ENCODE measurements around the gene FMN1.

The FMN1 gene

GRCh38 chr15:32799936-32800535 lies 394.5 kb downstream of the FMN1 start:
- DNase-seq, result no peak

GRCh38 chr15:32796856-32797255 lies 397.7 kb downstream of the FMN1 start:
- DNase-seq, result no peak

GRCh38 chr15:32794973-32795372 lies 399.5 kb downstream of the FMN1 start:
- no peak for DNase-seq

DNA sequence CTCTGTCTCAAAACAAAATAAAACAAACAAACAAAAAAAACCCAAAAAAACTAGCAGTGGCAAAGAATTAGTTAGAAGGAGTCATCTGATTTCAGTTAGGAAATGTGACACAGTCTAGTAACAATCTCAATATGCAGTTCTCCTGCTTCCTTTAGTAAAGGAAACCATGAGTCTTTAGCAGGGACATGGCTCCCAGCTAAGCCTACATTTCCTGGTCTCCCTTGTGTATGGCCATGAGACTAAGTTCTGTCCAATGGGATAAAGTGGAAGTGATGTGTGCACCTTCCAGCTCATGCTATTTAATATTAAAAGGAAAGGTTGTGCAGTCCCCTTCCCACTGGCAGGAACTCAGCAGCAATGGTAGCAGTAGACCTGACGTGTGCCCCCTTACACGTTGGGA lies 402.1 kb downstream of the FMN1 start:
- no peak for DNase-seq

DNA sequence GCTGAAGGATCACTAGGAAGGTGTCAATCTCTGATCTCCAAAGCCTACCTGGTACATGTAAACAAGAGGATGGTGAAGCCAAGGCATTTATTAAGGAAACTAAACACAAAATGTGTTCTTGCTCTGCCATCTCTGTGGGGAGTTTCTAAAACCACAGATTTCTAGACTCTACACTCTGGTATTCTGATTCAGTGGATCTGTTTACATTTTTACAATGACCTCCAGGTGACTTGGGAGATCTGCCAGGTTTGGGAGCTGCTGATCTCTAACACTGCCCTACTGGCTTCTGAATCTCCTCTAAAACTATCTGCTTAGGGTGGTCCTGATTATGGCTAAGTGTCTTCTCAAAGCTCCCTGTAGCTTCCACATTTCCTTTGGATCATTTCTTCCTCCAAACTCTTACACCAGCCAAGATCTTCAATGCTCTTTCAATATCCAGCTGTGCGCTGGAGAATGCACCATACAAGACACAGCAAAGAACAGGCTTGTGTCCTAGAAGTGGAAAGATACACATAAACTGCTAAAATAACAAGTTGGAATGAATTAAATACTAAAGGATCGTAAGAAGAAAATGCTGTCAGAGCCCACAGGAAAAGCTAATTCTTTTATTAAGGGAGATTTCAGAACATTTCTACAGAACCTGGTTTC lies 404.0 kb downstream of the FMN1 start:
- DNase-seq, result no peak

GRCh38 chr15:32787949-32788348 lies 406.6 kb downstream of the FMN1 start:
- DNase-seq, result no peak

DNA sequence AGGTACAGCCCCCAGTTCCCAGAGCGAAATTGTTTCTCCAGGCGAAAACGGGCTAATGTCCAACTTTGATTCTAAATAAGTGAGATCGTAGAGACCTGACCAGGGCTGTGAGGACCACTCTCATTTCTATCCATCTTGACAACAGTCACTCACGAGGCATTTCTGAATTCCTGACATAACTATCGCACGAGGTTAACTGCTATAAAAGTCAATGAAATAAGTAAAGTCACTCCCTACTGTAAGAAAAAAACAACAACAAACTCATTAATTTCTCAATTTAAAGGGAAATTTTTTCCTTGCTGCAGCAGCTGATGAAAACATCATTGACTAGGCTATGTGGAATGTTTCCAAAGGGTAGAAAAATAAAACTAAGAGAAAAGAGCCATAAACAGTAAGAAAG lies 407.6 kb downstream of the FMN1 start:
- no peak for DNase-seq

- DNase-seq, result no peak
Observed at GRCh38 chr15:32784581-32784980, 409.9 kb downstream of the FMN1 start.

- no peak for DNase-seq
Observed at GRCh38 chr15:32781781-32782180, 412.7 kb downstream of the FMN1 start.

GRCh38 chr15:32778391-32779176 lies 415.9 kb downstream of the FMN1 start:
- DNase-seq, result no peak

DNA sequence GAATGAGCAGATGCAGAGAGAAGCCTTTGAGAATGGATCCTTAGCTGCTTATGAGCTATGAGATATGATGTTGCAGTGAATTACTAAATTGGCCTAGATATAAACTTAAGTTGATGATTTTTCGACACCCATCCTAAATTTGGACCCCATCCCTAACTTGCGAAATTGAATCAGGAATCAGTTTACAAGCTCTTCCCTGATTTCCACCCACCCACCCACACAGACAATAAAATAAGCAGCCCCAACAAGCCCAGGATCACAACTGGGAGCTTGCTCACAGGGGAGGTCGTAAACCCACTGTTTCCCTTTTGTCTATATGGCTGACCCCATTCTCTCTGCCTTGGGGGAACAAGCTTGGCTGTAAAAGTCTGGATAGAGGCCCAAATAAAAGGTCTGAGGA lies 419.4 kb downstream of the FMN1 start:
- no peak for DNase-seq

GRCh38 chr15:32774022-32774421 lies 420.5 kb downstream of the FMN1 start:
- no peak for DNase-seq

DNA sequence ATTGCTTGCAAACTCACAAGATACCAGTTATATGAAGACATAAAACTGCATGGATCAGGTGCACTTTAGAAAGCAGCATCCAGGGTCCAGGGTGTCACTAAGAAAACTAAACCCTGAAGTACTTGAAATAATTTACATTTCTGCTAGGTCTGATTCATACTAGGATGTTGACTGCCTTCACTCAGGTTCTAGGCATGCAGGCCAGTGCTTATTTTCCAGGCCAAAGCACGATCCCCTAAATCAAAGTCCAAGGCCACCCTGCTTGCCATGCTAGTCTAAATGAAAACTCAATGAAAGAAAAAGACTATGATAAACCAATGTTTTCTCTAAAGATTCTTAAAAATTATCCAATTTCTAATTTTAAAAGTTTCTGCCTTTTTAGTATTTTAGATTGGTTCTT lies 427.3 kb downstream of the FMN1 start:
- DNase-seq, result no peak

DNA sequence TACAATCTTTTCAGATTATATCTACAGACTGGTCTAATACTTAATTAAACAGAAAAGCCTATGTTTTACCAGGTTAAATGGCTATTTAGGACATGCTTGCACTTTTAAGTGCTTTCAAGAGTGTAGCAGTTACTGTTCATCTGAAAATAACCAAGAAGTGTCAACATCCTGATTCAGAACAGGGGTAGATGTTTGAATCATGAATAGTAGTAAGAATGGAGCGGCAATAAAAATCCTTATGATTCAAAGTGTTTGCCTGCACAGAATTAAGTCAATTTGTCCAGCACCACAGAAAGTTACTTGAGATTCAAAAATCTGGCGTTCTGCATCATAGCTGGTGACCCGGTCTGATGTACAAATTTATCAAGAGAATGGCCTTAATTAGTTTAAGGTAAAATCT lies 428.4 kb downstream of the FMN1 start:
- no peak for DNase-seq

GRCh38 chr15:32765236-32765635 lies 429.3 kb downstream of the FMN1 start:
- no peak for DNase-seq

DNA sequence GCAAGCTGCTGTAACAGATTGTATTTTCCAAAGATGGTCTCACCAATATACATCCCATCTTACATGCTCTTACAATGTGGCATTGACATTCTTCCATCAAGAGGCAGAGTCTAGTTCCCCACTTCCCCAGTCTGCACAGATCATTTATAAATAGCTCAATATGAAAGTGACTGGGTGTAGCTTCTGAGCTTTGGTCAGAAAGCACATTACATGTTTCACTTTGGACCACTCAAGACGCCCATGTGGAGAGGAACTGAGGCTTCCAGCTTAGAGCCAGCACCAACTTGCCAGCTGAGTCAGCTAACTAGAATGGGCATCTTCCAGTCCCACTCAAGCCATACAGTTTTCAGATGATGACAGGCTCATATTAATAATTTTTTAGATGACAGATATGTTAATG lies 431.2 kb downstream of the FMN1 start:
- no peak for DNase-seq

GRCh38 chr15:32757426-32757825 lies 437.1 kb downstream of the FMN1 start:
- no peak for DNase-seq

DNA sequence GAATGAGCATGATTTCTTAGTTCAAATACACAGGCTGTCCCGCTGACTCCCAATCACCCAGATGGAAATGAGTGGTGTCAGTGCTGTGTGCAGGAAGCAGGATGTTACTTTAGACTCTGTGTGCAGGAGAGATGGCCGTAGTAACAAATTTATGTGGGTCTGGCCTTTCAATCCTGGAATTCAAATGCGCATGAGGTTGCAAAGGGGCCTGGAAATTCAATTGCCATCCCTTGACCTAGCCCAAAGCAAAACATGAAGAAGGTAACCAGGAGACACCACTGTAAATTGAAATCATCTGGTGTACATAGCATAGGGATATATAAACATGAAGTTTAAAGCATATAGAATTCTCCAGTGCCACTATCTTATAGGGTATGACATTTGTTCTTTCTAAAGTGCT lies 443.5 kb downstream of the FMN1 start:
- no peak for DNase-seq

- no peak for DNase-seq
Observed at GRCh38 chr15:32747921-32748342, 446.6 kb downstream of the FMN1 start.

DNA sequence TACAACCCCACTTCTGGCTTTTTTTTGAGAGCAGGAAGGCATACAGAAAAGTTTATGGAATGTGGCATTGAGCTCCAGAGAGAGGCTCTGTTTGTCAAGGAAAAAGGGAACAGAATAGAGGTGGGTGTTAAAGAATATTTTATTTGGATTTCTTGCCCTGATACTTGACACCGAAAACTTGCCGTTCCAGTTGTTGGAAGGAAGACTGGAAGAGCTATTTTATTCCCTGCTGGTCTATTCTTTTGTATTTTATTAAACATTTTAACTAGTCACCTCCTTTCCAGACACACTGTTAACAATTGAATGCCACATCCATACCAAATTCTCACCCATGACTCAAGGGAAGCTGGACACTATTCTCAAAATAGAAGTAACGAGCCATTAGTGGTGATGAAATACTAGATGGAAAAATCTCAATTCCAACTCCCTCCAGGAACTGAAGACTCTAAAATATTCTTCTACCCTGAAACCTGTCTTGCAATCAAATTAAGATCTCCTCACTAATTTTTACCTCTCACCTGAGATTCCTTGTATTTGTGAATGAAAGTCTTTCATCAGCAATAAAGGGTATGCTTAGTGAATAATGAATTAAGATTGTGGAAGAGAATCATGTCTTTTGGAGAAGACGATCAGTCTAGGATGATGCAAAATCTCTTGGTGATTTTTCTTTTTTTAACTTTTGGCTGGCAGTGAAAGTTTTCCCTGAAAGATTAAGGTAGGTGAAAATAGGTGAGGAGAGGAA lies 448.2 kb downstream of the FMN1 start:
- DNase-seq, result no peak

DNA sequence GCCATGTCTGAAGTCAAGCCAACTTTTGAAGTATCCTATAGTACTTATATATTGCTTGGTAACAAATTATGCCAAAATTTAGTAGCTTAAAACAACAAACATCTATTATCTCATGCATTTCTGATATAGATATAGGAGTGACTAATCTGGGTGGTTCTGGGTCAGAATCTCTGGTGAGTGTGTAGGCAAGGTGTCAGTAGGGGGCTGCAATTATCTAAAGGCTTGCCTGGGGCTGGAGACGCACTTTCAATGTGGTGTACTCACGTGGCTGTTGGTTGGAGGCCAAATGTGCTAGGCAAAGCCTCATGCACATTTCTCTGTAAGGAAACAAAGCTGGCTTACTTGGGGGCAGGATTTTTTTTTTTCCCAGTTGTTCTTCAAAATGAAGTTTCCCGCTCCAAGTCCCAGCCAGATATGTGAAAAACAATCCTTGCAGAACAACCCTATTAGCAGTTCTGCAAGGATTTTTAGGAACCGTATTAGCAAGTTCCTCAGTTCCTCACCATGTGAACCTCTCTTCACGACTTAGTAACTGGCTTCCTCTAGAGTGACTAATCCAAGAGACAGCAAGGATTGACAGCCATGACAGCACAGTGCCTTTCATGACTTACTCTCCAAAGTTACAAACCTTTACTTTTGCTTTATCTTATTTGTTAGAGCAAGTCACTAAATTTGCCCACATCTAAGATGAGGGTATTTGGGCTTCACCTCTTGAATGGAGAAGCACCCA lies 450.9 kb downstream of the FMN1 start:
- no peak for DNase-seq

DNA sequence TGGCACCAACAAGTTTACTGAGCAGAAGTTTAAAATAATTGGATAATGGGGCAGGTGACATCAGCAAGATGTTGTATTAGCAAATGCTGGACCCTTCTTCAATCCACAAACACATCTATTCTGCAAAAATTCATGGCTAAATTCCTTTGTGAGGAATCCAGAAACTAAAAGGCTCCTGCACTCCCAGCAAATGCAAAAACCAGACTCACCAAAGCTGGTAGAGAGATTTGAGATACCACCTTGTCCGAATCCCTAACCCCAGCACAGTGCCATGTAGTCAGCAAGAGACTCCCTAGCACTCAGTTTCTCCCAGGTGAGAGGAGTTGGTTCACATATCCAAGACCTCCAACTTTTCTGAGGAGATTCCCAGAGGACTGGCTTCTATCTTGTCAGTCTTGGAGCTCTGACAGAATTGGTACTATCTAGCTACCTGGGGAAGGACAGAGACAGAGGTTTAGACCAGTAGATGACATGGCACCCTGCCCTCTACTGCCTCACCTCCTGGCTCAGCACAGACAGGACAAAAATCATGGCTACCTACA lies 454.9 kb downstream of the FMN1 start:
- DNase-seq, result no peak

GRCh38 chr15:32738666-32739065 lies 455.8 kb downstream of the FMN1 start:
- DNase-seq, result no peak

Data from activated CD8-positive, alpha-beta memory T cell treated with anti-CD3 and anti-CD28 coated beads for 24 hours (primary cell).